Left ventricle myocardium inferior (tissue), 1 donor: Measurements from ENCODE around the gene PELI2. TPM values are rescaled to one million over a fixed set of nuclear protein-coding genes. Genes with fewer than 3 reads are reported as not detected.

Source experiments
- DNase-seq: peaks from one replicate; pipeline ENCODE4 v3.0.0-alpha.2; 2020
- H3K27ac ChIP-seq: fragments of 200-600 bp; replicated peaks from 2 replicates; pipeline ENCODE4 v1.8.0; 2021
- H3K27me3 ChIP-seq: fragments of 200-600 bp; 2 replicates; pipeline ENCODE4 v1.8.0; 2021; ENCODE audit warnings: low read depth
- H3K36me3 ChIP-seq: fragments of 200-600 bp; 2 replicates; pipeline ENCODE4 v1.8.0; 2021
- H3K4me1 ChIP-seq: fragments of 200-600 bp; 2 replicates; pipeline ENCODE4 v1.8.0; 2021
- H3K4me3 ChIP-seq: fragments of 200-600 bp; 2 replicates; pipeline ENCODE4 v1.8.0; 2021; ENCODE audit warnings: mild to moderate bottlenecking, moderate library complexity
- H3K9me3 ChIP-seq: fragments of 200-600 bp; replicated peaks from 2 replicates; pipeline ENCODE4 v1.8.0; 2021
- CTCF ChIP-seq: fragments of 200-600 bp; IDR thresholded peaks from 2 replicates; pipeline ENCODE4 v1.8.0; 2021; ENCODE audit warnings: antibody characterized with exemption, mild to moderate bottlenecking, borderline replicate concordance
- intact Hi-C: fragments of 100-400 bp; cut with micrococcal nuclease; formaldehyde crosslinking; loops from one replicate; pipeline ENCODE4 v1.11.0; 2022
- total RNA-seq: library from RNA; stranded (reverse); fragmentation: NEBNext Ultra II Directional; extraction: Animal tissue kit (Norgen Biotek cat#: 25700); gene quantifications from one replicate; pipeline ENCODE4 v1.2.1, GENCODE V29; 2021
- donor health status: DM: no; HTN: yes; CAD: no; lungs with severe emphysema.

The PELI2 gene
- total RNA-seq, 1 donor from 2014 or later, result 2.0 TPM

GRCh38 chr14:56224691-56225681 lies 106.8 kb downstream of the PELI2 start:
- no peaks in the 10 kb centered on the region for H3K27me3 ChIP-seq
- no peak for DNase-seq
- no peak overlapping the region for H3K4me3 ChIP-seq
- peaks cover 24% of the 10 kb centered on the region for H3K4me1 ChIP-seq
- no peaks in the 10 kb centered on the region for H3K36me3 ChIP-seq
- H3K27ac ChIP-seq, result no peak overlapping the region
- no peaks in the 10 kb centered on the region for H3K9me3 ChIP-seq
- TF ChIP-seq CTCF, result no peak
- intact Hi-C loops, result no loop called here

- no peaks in the 10 kb centered on the region for H3K36me3 ChIP-seq
- no peaks in the 10 kb centered on the region for H3K4me1 ChIP-seq
- TF ChIP-seq CTCF, result no peak
- no peaks in the 10 kb centered on the region for H3K27me3 ChIP-seq
- H3K4me3 ChIP-seq, result no peak overlapping the region
- H3K9me3 ChIP-seq, result no peaks in the 10 kb centered on the region
- intact Hi-C loops, result no loop called here
- no peak overlapping the region for H3K27ac ChIP-seq
- no peak for DNase-seq
Observed at GRCh38 chr14:56235388-56235787, 117.2 kb downstream of the PELI2 start.

GRCh38 chr14:56237398-56237797 lies 119.2 kb downstream of the PELI2 start:
- no peak for TF ChIP-seq CTCF
- H3K4me3 ChIP-seq, result no peak overlapping the region
- no peaks in the 10 kb centered on the region for H3K36me3 ChIP-seq
- intact Hi-C loops, result no loop called here
- H3K27me3 ChIP-seq, result no peaks in the 10 kb centered on the region
- H3K27ac ChIP-seq, result no peak overlapping the region
- no peaks in the 10 kb centered on the region for H3K4me1 ChIP-seq
- no peak for DNase-seq
- H3K9me3 ChIP-seq, result no peaks in the 10 kb centered on the region

GRCh38 chr14:56241461-56241860 lies 123.2 kb downstream of the PELI2 start:
- Histone ChIP-seq H3K36me3 (no peaks in the 10 kb centered on the region), H3K27ac (no peak overlapping the region), H3K4me1 (no peaks in the 10 kb centered on the region), H3K27me3 (no peaks in the 10 kb centered on the region), H3K4me3 (no peak overlapping the region), H3K9me3 (no peaks in the 10 kb centered on the region)
- intact Hi-C loops, result no loop called here
- no peak for DNase-seq
- no peak for TF ChIP-seq CTCF

GRCh38 chr14:56243110-56243509 lies 124.9 kb downstream of the PELI2 start:
- Histone ChIP-seq H3K27ac (no peak overlapping the region), H3K27me3 (no peaks in the 10 kb centered on the region), H3K4me1 (no peaks in the 10 kb centered on the region), H3K36me3 (no peaks in the 10 kb centered on the region), H3K9me3 (no peaks in the 10 kb centered on the region), H3K4me3 (no peak overlapping the region)
- DNase-seq, result no peak
- intact Hi-C loops, result no loop called here
- TF ChIP-seq CTCF, result no peak
